GM18909 (cell line): Measurements from ENCODE around the gene PIP5K1C.

ENCODE experiments used
- ATAC-seq: cut with Tn5 transposase; IDR thresholded peaks from one replicate; pipeline ENCODE4 v1.9.1; 2021; ENCODE audit warnings: mild to moderate bottlenecking; ENCODE audit not compliant: unreplicated experiment, poor library complexity

PIP5K1C gene

GRCh38 chr19:3722443-3723109 lies 22.3 kb upstream of the PIP5K1C start:
- ATAC-seq = no peak

GRCh38 chr19:3721887-3722442 lies 21.7 kb upstream of the PIP5K1C start:
- no peak for ATAC-seq

- ATAC-seq = no peak
These were observed 21.0 kb upstream of the PIP5K1C start for GRCh38 chr19:3721131-3721886.

- ATAC-seq = no peak
These were observed 20.2 kb upstream of the PIP5K1C start for GRCh38 chr19:3720349-3720917.

- ATAC-seq = no peak
These were observed 19.6 kb upstream of the PIP5K1C start for GRCh38 chr19:3719868-3720267.

- no peak for ATAC-seq
These were observed 15.9 kb upstream of the PIP5K1C start for GRCh38 chr19:3716147-3716668.

GRCh38 chr19:3712663-3713611 lies 12.7 kb upstream of the PIP5K1C start:
- ATAC-seq = no peak

- no peak for ATAC-seq
These were observed 10.1 kb upstream of the PIP5K1C start for GRCh38 chr19:3710265-3710812.

GRCh38 chr19:3708207-3708931 lies 8.1 kb upstream of the PIP5K1C start, which contains the start of gene TJP3:
Gene TJP3 (plus strand): TSS chr19:3708384. CDS start chr19:3728433, 20,049 bp downstream.
- no peak for ATAC-seq

GRCh38 chr19:3707868-3708206 lies 7.6 kb upstream of the PIP5K1C start:
- ATAC-seq = no peak

- no peak for ATAC-seq
These were observed 932 bp upstream of the PIP5K1C start for GRCh38 chr19:3701200-3701599.

- ATAC-seq = peak; percentile 19
These were observed 477 bp downstream of the PIP5K1C start for GRCh38 chr19:3699741-3700241.

GRCh38 chr19:3698974-3699740 lies 1.1 kb downstream of the PIP5K1C start:
- ATAC-seq = no peak

GRCh38 chr19:3698386-3698950 lies 1.8 kb downstream of the PIP5K1C start:
- no peak for ATAC-seq

GRCh38 chr19:3697671-3698385 lies 2.4 kb downstream of the PIP5K1C start:
- no peak for ATAC-seq

GRCh38 chr19:3697094-3697493 lies 3.2 kb downstream of the PIP5K1C start:
- no peak for ATAC-seq

GRCh38 chr19:3696660-3696995 lies 3.6 kb downstream of the PIP5K1C start:
- no peak for ATAC-seq
